Natural killer cell (primary cell): ENCODE measurements around the gene CMSS1. TPM values are rescaled to one million over a fixed set of nuclear protein-coding genes. Genes with fewer than 3 reads are reported as not detected.

Experiments
- ATAC-seq, 3 donors: fragments of 150-1000 bp in 2 of 3; fragments of 200-7000 bp in 1 of 3; cut with Tn5 transposase; 1 replicate in 1 of 3; 2 replicates in 2 of 3; pipeline ENCODE4 v1.10.0; 2021; ENCODE audit warnings: mild to moderate bottlenecking in 2 of 3, moderate library complexity in 2 of 3
- DNase-seq, 2 donors: peaks; one replicate each; pipeline versions ENCODE4 v3.0.0 to v3.0.0-alpha.2; 2013 to 2021; ENCODE audit warnings: mixed read lengths in 1 of 2
- H3K27ac ChIP-seq: one replicate; pipeline ENCODE4 v1.5.1; 2013; ENCODE audit warnings: mild to moderate bottlenecking, low read length
- H3K27me3 ChIP-seq: one replicate; pipeline ENCODE4 v1.6.1; 2013; ENCODE audit warnings: low read length; ENCODE audit not compliant: control insufficient read depth, insufficient read depth
- H3K36me3 ChIP-seq: one replicate; pipeline ENCODE4 v1.6.1; 2013; ENCODE audit warnings: low read length; ENCODE audit not compliant: control insufficient read depth, insufficient read depth
- H3K4me1 ChIP-seq: one replicate; pipeline ENCODE4 v1.6.1; 2013; ENCODE audit warnings: low read length; ENCODE audit not compliant: control insufficient read depth, insufficient read depth
- H3K4me3 ChIP-seq: one replicate; pipeline ENCODE4 v1.5.1; 2013; ENCODE audit warnings: low read length
- H3K9me3 ChIP-seq: one replicate; pipeline ENCODE4 v1.6.1; 2013; ENCODE audit warnings: low read length; ENCODE audit not compliant: control insufficient read depth, insufficient read depth
- H3K27ac Mint-ChIP-seq, 2 donors: one replicate each; pipeline ENCODE4 v1.8.0; 2022; ENCODE audit warnings: mild to moderate bottlenecking in 2 of 2, mixed read lengths in 2 of 2, moderate library complexity in 1 of 2
- H3K27me3 Mint-ChIP-seq, 2 donors: one replicate each; pipeline ENCODE4 v1.8.0; 2022; ENCODE audit warnings: low read depth in 2 of 2, mixed read lengths in 2 of 2
- H3K36me3 Mint-ChIP-seq: one replicate; pipeline ENCODE4 v1.8.0; 2022; ENCODE audit warnings: mixed read lengths
- H3K4me1 Mint-ChIP-seq, 2 donors: one replicate each; pipeline ENCODE4 v1.8.0; 2022; ENCODE audit warnings: mixed read lengths in 2 of 2
- H3K4me3 Mint-ChIP-seq: one replicate; pipeline ENCODE4 v1.8.0; 2022; ENCODE audit warnings: mild to moderate bottlenecking, moderate library complexity, mixed read lengths
- H3K9me3 Mint-ChIP-seq, 2 donors: one replicate each; pipeline ENCODE4 v1.8.0; 2022; ENCODE audit warnings: mixed read lengths in 2 of 2
- CTCF ChIP-seq: fragments of 200-600 bp; IDR thresholded peaks from one replicate; pipeline ENCODE4 v1.8.0; 2022; ENCODE audit warnings: antibody characterized with exemption
- WGBS: methylation state at CpG from one replicate; pipeline ENCODE4 v1.1.7; 2013; ENCODE audit warnings: missing lambda C conversion rate; ENCODE audit not compliant: insufficient coverage; 5-methylcytosine and 5-hydroxymethylcytosine counted together
- intact Hi-C: fragments of 100-400 bp; cut with micrococcal nuclease; formaldehyde crosslinking; loops from one replicate; pipeline ENCODE4 v1.14.2; 2022
- total RNA-seq, 4 donors: library from RNA; stranded (reverse); fragments of 120-200 nt in 1 of 4; gene quantifications; one replicate each; pipeline versions ENCODE4 v1.2.3 to v1.2.4, GENCODE V29; 2013 to 2022

The CMSS1 gene
- total RNA-seq, 3 donors from 2014 or later (not counting 1 experiment from before 2014, with no cell fraction given): 7.8 to 12.7 (median 9.2) TPM

- WGBS: 98% methylated on average over 6 of the region's 7 CpGs
- no peaks in the 10 kb centered on the region for H3K9me3 Mint-ChIP-seq
- Histone ChIP-seq H3K9me3 (no peaks in the 10 kb centered on the region), H3K27ac (no peak overlapping the region), H3K4me3 (no peak overlapping the region), H3K4me1 (peaks cover 18% of the 10 kb centered on the region), H3K27me3 (no peaks in the 10 kb centered on the region), H3K36me3 (no peaks in the 10 kb centered on the region)
- peak overlapping the region in 1 of 2 donors; percentile 31 for H3K27ac Mint-ChIP-seq
- H3K36me3 Mint-ChIP-seq: no peaks in the 10 kb centered on the region
- no peak for TF ChIP-seq CTCF
- H3K4me3 Mint-ChIP-seq: peak overlapping the region; percentile 28
- intact Hi-C loops: no loop called here
- ATAC-seq: no peak
- H3K27me3 Mint-ChIP-seq: no peaks in the 10 kb centered on the region
- H3K4me1 Mint-ChIP-seq: peaks cover 44 to 45% of the 10 kb centered on the region in 2 donors
- DNase-seq: no peak
Measured at GRCh38 chr3:100076731-100077529, 259.3 kb downstream of the CMSS1 start.

GRCh38 chr3:100079328-100079727 is 261.7 kb downstream of the CMSS1 start:
- ATAC-seq: no peak
- Histone ChIP-seq H3K36me3 (no peaks in the 10 kb centered on the region), H3K4me1 (no peaks in the 10 kb centered on the region), H3K27me3 (no peaks in the 10 kb centered on the region), H3K9me3 (no peaks in the 10 kb centered on the region), H3K27ac (no peak overlapping the region), H3K4me3 (no peak overlapping the region)
- TF ChIP-seq CTCF: no peak
- no peak overlapping the region for H3K27ac Mint-ChIP-seq
- no peaks in the 10 kb centered on the region for H3K27me3 Mint-ChIP-seq
- peaks cover 20 to 21% of the 10 kb centered on the region in 2 donors for H3K4me1 Mint-ChIP-seq
- H3K4me3 Mint-ChIP-seq: no peak overlapping the region
- WGBS: no CpG with 5 or more reads among the region's 1 CpG
- intact Hi-C loops: no loop called here
- no peaks in the 10 kb centered on the region for H3K36me3 Mint-ChIP-seq
- DNase-seq: no peak
- H3K9me3 Mint-ChIP-seq: no peaks in the 10 kb centered on the region

GRCh38 chr3:100080573-100080972 is 262.9 kb downstream of the CMSS1 start:
- no peak overlapping the region for H3K4me3 ChIP-seq
- no peak overlapping the region for H3K27ac Mint-ChIP-seq
- H3K36me3 Mint-ChIP-seq: no peaks in the 10 kb centered on the region
- DNase-seq (no peak), ATAC-seq (no peak)
- H3K4me1 Mint-ChIP-seq: peaks cover 12 to 13% of the 10 kb centered on the region in 2 donors
- intact Hi-C loops: no loop called here
- H3K9me3 ChIP-seq: no peaks in the 10 kb centered on the region
- peaks cover 0 to 2% of the 10 kb centered on the region in 2 donors for H3K27me3 Mint-ChIP-seq
- no peak overlapping the region for H3K27ac ChIP-seq
- WGBS: 92% methylated on average over 2 of the region's 2 CpGs
- no peaks in the 10 kb centered on the region for H3K27me3 ChIP-seq
- TF ChIP-seq CTCF: no peak
- no peaks in the 10 kb centered on the region for H3K36me3 ChIP-seq
- no peak overlapping the region for H3K4me3 Mint-ChIP-seq
- no peaks in the 10 kb centered on the region for H3K9me3 Mint-ChIP-seq
- no peaks in the 10 kb centered on the region for H3K4me1 ChIP-seq

- peaks cover 0 to 2% of the 10 kb centered on the region in 2 donors for H3K27me3 Mint-ChIP-seq
- Histone ChIP-seq H3K27me3 (no peaks in the 10 kb centered on the region), H3K36me3 (no peaks in the 10 kb centered on the region), H3K27ac (no peak overlapping the region), H3K9me3 (no peaks in the 10 kb centered on the region), H3K4me1 (no peaks in the 10 kb centered on the region), H3K4me3 (no peak overlapping the region)
- no peak for ATAC-seq
- DNase-seq: no peak
- intact Hi-C loops: no loop called here
- H3K4me3 Mint-ChIP-seq: no peak overlapping the region
- no peaks in the 10 kb centered on the region for H3K9me3 Mint-ChIP-seq
- H3K4me1 Mint-ChIP-seq: peaks cover 5% of the 10 kb centered on the region in 2 donors
- no peaks in the 10 kb centered on the region for H3K36me3 Mint-ChIP-seq
- no peak for TF ChIP-seq CTCF
- WGBS: 80% methylated on average over 1 of the region's 1 CpG
- H3K27ac Mint-ChIP-seq: no peak overlapping the region
Measured at GRCh38 chr3:100081311-100081710, 263.6 kb downstream of the CMSS1 start.
